Coronary artery (tissue), 2 donors: ENCODE data around the gene TMIGD3.

Source experiments
- DNase-seq: peaks from one replicate; pipeline ENCODE4 v3.0.0-alpha.2; 2017; ENCODE audit warnings: low spot score
- H3K27ac ChIP-seq, 2 donors: fragments of 200-600 bp; sonication (generic); one replicate each; pipeline ENCODE4 v1.5.1; 2016 to 2019
- H3K4me3 ChIP-seq: fragments of 200-600 bp; sonication (generic); 2 replicates; pipeline ENCODE4 v1.5.1; 2016; ENCODE audit warnings: mild to moderate bottlenecking, moderate library complexity
- CTCF ChIP-seq: fragments of 200-600 bp; sonication (generic); IDR thresholded peaks from one replicate; pipeline ENCODE4 v1.5.1; 2019; ENCODE audit warnings: antibody characterized with exemption

TMIGD3 gene

GRCh38 chr1:111446546-111446945 is 56.9 kb downstream of the TMIGD3 start:
- H3K4me3 ChIP-seq, result no peak overlapping the region
- H3K27ac ChIP-seq, result no peak overlapping the region
- no peak for DNase-seq
- TF ChIP-seq CTCF, result no peak

- no peak overlapping the region for H3K27ac ChIP-seq
- no peak for TF ChIP-seq CTCF
- DNase-seq, result no peak
- H3K4me3 ChIP-seq, result no peak overlapping the region
Measured at GRCh38 chr1:111444031-111444430, 59.4 kb downstream of the TMIGD3 start.

GRCh38 chr1:111442457-111442856 is 61.0 kb downstream of the TMIGD3 start:
- no peak for TF ChIP-seq CTCF
- Histone ChIP-seq H3K4me3 (no peak overlapping the region), H3K27ac (no peak overlapping the region)
- DNase-seq, result no peak

GRCh38 chr1:111441573-111442192 is 61.8 kb downstream of the TMIGD3 start:
- TF ChIP-seq CTCF, result no peak
- Histone ChIP-seq H3K4me3 (no peak overlapping the region), H3K27ac (no peak overlapping the region)
- DNase-seq, result no peak

GRCh38 chr1:111439461-111440351 is 63.7 kb downstream of the TMIGD3 start:
- no peak for DNase-seq
- Histone ChIP-seq H3K4me3 (no peak overlapping the region), H3K27ac (no peak overlapping the region)
- no peak for TF ChIP-seq CTCF

- no peak overlapping the region for H3K4me3 ChIP-seq
- no peak for DNase-seq
- TF ChIP-seq CTCF, result no peak
- no peak overlapping the region for H3K27ac ChIP-seq
Measured at GRCh38 chr1:111436726-111437125, 66.7 kb downstream of the TMIGD3 start.
